HEK293T (cell line): Measurements from ENCODE around the gene CD3D.

Experiments used
- CTCF ChIA-PET: fragments of 350-600 bp; formaldehyde crosslinking; extraction: SDS; loops from one replicate; lab custom pipeline; 2021; ENCODE audit warnings: antibody characterized with exemption, inconsistent platforms; lab: Yijun Ruan, JAX
- POLR2A ChIA-PET: fragments of 350-600 bp; formaldehyde crosslinking; extraction: SDS; loops from one replicate; lab custom pipeline; 2020; ENCODE audit warnings: antibody characterized with exemption, inconsistent platforms; lab: Yijun Ruan, JAX
- DNase-seq: peaks from one replicate; pipeline ENCODE4 v3.0.0; 2012; ENCODE audit warnings: mixed read lengths; ENCODE audit errors: extremely low spot score
- ARNT ChIP-seq: fragments of 450-650 bp; IDR thresholded peaks from 2 replicates; pipeline ENCODE4 v1.6.1; 2017; ENCODE audit warnings: mild to moderate bottlenecking
- BHLHE40 ChIP-seq: fragments of 450-650 bp; IDR thresholded peaks from 2 replicates; pipeline ENCODE4 v1.6.1; 2016; ENCODE audit warnings: mild to moderate bottlenecking, moderate library complexity, borderline replicate concordance
- CTBP1 ChIP-seq: fragments of 450-650 bp; IDR thresholded peaks from 2 replicates; pipeline ENCODE4 v1.6.1; 2016; ENCODE audit warnings: borderline replicate concordance
- ELF4 ChIP-seq: fragments of 450-650 bp; IDR thresholded peaks from 2 replicates; pipeline ENCODE4 v1.6.1; 2017; ENCODE audit warnings: antibody characterized with exemption
- FOXA1 ChIP-seq: fragments of 450-650 bp; IDR thresholded peaks from 2 replicates; pipeline ENCODE4 v1.6.1; 2016; ENCODE audit warnings: mild to moderate bottlenecking
- FOXK2 ChIP-seq: fragments of 450-650 bp; IDR thresholded peaks from 2 replicates; pipeline ENCODE4 v1.6.1; 2016; ENCODE audit warnings: mild to moderate bottlenecking
- FOXM1 ChIP-seq: fragments of 450-650 bp; IDR thresholded peaks from 2 replicates; pipeline ENCODE4 v1.6.1; 2017; ENCODE audit warnings: mild to moderate bottlenecking, borderline replicate concordance
- HDGF ChIP-seq: fragments of 450-650 bp; IDR thresholded peaks from 2 replicates; pipeline ENCODE4 v1.6.1; 2017; ENCODE audit warnings: antibody characterized with exemption, borderline replicate concordance
- L3MBTL2 ChIP-seq: fragments of 450-650 bp; conservative IDR thresholded peaks from 2 replicates; pipeline ENCODE4 v1.6.1; 2016; ENCODE audit warnings: mild to moderate bottlenecking
- LEF1 ChIP-seq: fragments of 450-650 bp; IDR thresholded peaks from 2 replicates; pipeline ENCODE4 v1.6.1; 2017; ENCODE audit warnings: mild to moderate bottlenecking, borderline replicate concordance
- NFRKB ChIP-seq: fragments of 450-650 bp; IDR thresholded peaks from 2 replicates; pipeline ENCODE4 v1.6.1; 2016; ENCODE audit warnings: mild to moderate bottlenecking, moderate library complexity
- SP1 ChIP-seq: fragments of 450-650 bp; IDR thresholded peaks from 2 replicates; pipeline ENCODE4 v1.6.1; 2017
- SUZ12 ChIP-seq: fragments of 450-650 bp; IDR thresholded peaks from 2 replicates; pipeline ENCODE4 v1.6.1; 2016; ENCODE audit warnings: mild to moderate bottlenecking
- TARDBP ChIP-seq: fragments of 450-650 bp; IDR thresholded peaks from 2 replicates; pipeline ENCODE4 v1.6.1; 2016
- ZNF384 ChIP-seq: fragments of 450-650 bp; IDR thresholded peaks from 2 replicates; pipeline ENCODE4 v1.6.1; 2016
- TF ChIP-seq, protein P1 (sequence below): fragments of 450-650 bp; IDR thresholded peaks from 2 replicates; pipeline ENCODE4 v1.6.1; 2016

CD3D gene

DNA sequence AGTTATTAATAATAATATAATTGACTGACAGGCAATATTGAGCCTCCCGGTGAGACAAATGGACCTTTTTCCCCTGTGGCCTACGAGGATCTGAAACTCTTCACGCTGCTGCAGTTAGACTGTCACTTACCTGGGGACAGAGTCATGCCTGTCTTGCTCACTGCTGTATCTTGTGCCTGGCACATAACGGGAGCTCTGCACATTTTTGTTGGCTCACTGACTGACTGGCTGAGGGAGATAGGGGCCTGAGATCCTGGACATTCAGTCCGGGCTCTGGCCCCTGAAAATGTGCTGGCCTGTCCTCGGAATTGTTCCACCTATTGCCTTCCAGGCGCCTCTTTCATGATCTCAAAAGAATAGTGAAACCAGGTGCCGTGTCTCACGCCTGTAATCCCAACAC lies 743 bp upstream of the CD3D start:
- DNase-seq = no peak
- CTCF ChIA-PET = interaction anchor here (0.6 kb wide), 1 partner anchor 61 kb away, joined by 6 read pairs; no protein-coding TSS in a partner anchor
- no peak for TF ChIP-seq ARNT
- no peak for TF ChIP-seq FOXM1
- POLR2A ChIA-PET = no interaction called here

DNA sequence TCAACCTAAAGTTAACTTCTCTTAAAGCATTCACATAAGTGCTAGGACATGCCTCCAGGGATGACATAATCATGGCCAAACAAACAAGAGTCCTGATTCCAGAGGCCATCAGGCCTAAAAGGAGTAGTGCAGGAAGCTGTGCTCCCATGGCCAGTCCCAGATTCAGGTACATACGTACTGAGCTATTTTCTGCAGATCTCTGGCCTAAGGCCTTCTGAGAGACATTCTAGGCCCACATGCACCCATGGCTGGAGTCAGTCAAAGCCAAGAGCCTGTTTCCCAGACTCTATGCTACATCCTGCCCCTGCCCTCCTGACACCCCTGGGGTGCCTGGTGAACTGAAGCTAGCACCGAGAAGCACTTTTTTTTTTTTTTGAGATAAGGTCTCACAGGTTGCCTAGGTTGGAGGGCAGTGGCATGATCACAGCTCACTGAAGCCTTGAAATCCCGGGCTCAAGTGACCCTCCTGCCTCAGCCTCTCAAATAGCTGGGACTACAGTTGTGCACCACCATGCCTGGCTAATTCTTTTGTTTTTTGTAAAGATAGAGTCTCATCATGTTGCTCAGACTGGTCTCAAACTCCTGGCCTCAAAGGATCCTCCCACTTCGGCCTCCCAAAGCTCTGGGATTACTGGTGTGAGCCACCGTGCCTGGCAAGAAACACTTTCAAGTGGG lies 553 bp downstream of the CD3D start:
- no peak for DNase-seq
- ChIA-PET POLR2A (no interaction called here), CTCF (interaction anchor here (0.7 kb wide), 1 partner anchor 11 kb away, joined by 3 read pairs; no protein-coding TSS in a partner anchor)
- TF ChIP-seq, protein P1, sequence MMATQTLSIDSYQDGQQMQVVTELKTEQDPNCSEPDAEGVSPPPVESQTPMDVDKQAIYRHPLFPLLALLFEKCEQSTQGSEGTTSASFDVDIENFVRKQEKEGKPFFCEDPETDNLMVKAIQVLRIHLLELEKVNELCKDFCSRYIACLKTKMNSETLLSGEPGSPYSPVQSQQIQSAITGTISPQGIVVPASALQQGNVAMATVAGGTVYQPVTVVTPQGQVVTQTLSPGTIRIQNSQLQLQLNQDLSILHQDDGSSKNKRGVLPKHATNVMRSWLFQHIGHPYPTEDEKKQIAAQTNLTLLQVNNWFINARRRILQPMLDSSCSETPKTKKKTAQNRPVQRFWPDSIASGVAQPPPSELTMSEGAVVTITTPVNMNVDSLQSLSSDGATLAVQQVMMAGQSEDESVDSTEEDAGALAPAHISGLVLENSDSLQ = no peak
- TF ChIP-seq CTBP1 = no peak
- TF ChIP-seq ARNT = no peak
- TF ChIP-seq SUZ12 = no peak
- TF ChIP-seq FOXK2 = no peak
- no peak for TF ChIP-seq SP1
- TF ChIP-seq LEF1 = no peak
- TF ChIP-seq TARDBP = no peak

DNA sequence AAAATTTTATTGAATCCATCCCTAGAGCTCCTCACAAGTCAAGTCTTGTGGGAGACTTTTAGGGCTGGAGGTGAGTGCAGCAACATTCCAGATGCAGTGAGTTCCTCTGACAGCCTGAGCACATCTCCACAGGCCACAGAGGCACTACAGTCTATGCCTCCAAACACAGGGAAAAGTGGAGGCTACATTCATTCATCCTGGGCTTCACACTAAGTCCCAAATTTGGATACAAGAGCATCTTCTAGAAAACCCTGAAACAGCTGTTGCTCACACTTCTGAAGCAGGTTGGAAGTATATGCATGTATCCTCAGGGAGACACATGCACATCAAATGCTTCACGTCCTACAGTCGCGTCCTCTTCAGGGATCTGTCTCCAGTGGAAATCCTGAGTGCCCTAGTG lies 1.2 kb downstream of the CD3D start:
- ChIA-PET CTCF (no interaction called here), POLR2A (interaction anchor here (1.0 kb wide), 1 partner anchor 18 kb away, joined by 3 read pairs; the partner anchor contains the start of gene UBE4A)
- no peak for DNase-seq
- TF ChIP-seq LEF1 = no peak
- TF ChIP-seq HDGF = no peak
- no peak for TF ChIP-seq ZNF384
- TF ChIP-seq SUZ12 = no peak
- TF ChIP-seq ELF4 = no peak
- no peak for TF ChIP-seq TARDBP
- TF ChIP-seq ARNT = no peak
- TF ChIP-seq FOXK2 = no peak
- TF ChIP-seq BHLHE40 = no peak

DNA sequence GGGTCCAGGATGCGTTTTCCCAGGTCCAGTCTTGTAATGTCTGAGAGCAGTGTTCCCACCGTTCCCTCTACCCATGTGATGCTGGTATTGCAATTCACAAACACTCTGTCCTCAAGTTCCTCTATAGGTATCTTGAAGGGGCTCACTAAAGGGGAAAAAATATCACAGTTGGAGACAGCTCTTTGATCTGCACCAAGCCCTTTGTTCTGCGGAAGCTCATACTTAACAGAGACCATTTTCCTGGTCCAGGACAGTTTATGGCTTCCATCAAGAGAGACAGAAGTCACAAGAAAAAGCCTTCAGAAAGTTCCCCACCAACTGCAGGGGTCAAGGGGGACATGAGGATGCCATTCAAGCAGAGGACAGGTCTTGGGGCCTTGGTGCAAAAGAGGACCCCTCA lies 2.1 kb downstream of the CD3D start:
- ChIA-PET CTCF (no interaction called here), POLR2A (interaction anchor here (1.0 kb wide), 1 partner anchor 19 kb away, joined by 3 read pairs; the partner anchor contains the start of gene UBE4A)
- no peak for DNase-seq
- TF ChIP-seq L3MBTL2 (no peak), FOXM1 (no peak), CTBP1 (no peak)

DNA sequence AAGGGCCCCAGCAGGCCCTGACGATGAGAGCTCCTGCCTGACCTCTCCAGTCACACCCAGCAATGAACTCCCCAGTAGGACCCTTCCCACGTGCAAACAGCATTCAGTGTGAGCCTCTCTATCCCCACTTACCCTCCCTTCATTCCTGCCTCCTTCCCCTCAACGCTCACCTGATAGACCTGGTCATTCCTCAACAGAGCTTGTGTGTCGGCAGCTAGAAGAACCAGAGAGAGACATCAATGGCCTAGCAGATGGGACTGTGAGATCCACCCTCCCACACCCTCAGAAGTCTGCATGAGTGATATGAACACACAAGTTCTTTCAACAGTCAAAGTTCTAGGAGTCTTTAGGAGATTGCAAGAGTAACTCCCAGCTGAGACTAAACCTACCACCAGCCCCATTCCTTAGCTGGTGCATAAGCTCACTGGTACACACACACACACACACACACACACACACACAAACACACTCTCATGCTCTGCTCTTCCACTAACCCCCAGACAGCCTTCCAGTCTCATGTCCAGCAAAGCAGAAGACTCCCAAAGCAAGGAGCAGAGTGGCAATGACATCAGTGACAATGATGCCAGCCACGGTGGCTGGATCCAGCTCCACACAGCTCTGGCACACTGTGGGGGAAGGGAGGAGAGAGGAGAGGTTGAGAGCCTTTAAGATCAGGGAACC lies 3.1 kb downstream of the CD3D start:
- no peak for TF ChIP-seq FOXM1
- no peak for TF ChIP-seq FOXK2
- TF ChIP-seq SP1 = no peak
- TF ChIP-seq HDGF = no peak
- no peak for TF ChIP-seq L3MBTL2
- no peak for TF ChIP-seq ELF4
- TF ChIP-seq FOXA1 = no peak
- ChIA-PET CTCF (no interaction called here), POLR2A (no interaction called here)
- no peak for DNase-seq

DNA sequence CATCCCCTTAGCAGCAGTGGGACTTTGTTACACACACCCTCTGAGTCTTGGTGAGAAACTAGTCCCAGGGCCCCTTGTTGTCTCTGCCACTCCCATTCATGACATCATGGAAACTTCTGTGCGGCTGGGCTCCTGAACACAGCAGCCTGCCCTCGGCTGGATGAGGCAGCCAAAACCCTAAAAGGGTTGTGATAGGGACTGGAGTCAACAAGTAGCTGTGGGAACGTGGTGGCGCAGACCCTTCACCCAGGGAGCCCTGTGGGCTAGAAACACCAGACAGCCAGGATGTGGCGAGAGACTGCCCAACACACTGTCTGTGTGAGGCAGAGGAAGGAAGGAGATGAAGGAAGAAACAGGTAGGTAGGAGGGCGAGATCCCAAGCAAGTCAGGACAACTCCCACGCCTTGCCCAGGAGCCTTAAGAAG lies 3.9 kb downstream of the CD3D start:
- ChIA-PET CTCF (no interaction called here), POLR2A (no interaction called here)
- TF ChIP-seq FOXM1 = no peak
- peak; percentile 42 for DNase-seq

DNA sequence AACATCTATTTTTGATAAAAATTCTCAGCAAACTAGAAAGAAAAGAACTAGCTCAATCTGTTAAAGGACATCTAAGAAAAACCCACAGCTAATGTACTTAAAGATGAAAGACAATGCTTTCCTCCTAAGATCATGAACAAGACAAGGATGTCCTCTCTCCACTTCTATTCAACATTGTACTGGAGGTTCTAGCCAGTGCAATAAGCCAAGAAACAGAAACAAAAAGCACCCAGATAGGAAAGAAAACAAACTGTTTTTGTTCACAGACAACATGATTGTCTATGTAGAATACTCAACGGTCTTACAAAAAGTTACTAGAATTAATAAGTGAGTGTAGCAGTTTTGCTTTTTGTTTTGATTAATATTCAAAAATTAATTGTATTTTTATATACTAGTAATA lies 7.8 kb downstream of the CD3D start:
- ChIA-PET CTCF (no interaction called here), POLR2A (no interaction called here)
- TF ChIP-seq NFRKB = no peak
- TF ChIP-seq ELF4 = no peak
- TF ChIP-seq FOXA1 = no peak
- no peak for TF ChIP-seq CTBP1
- no peak for TF ChIP-seq SUZ12
- no peak for TF ChIP-seq HDGF
- TF ChIP-seq FOXM1 = no peak
- no peak for TF ChIP-seq ZNF384
- no peak for TF ChIP-seq LEF1
- TF ChIP-seq L3MBTL2 = no peak
- no peak for TF ChIP-seq SP1
- no peak for TF ChIP-seq ARNT
- no peak for TF ChIP-seq TARDBP
- no peak for TF ChIP-seq BHLHE40
- TF ChIP-seq FOXK2 = no peak
- TF ChIP-seq, protein P1 = no peak
- DNase-seq = no peak
